ENCODE measurements around the gene MICAL3.

Gene MICAL3

DNA sequence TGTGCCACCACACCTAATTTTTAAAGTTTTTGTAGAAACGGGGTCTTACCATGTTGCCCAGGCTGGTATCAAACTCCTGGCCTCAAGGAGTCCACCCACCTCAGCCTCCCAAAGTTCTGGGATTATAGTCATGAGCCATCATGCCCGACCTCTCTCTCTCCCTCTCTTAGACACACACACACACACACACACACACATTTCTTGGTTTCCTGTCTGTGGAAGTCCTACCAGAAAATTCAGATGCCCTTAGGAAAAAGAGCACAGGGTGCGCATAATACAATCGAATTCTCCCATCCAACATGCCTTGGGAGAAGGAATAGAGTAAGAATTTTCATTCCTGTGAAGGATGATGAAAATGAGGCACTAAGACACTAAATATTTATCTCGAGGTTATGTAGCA lies 10.4 kb downstream of the MICAL3 start:
- no peaks in the 10 kb centered on the region for H3K9me3 ChIP-seq (replicated peaks; ENCODE audit: insufficient read depth, low read length)
- no peak overlapping the region for H3K4me2 ChIP-seq (ENCODE audit: low read depth, low read length)
- H3K79me2 ChIP-seq (ENCODE audit: low read length) = no peaks in the 10 kb centered on the region
- H3K9me2 ChIP-seq (replicated peaks; ENCODE audit: insufficient read depth, low read length) = no peaks in the 10 kb centered on the region
- no peak overlapping the region for H3K4me3 ChIP-seq (ENCODE audit: low read length)
- no peaks in the 10 kb centered on the region for H3K27me3 ChIP-seq (replicated peaks; ENCODE audit: insufficient read depth, low read length)
- no peaks in the 10 kb centered on the region for H3F3A ChIP-seq (ENCODE audit: insufficient read depth, low read length)
- H3K27ac ChIP-seq (ENCODE audit: low read length) = no peak overlapping the region
- no peaks in the 10 kb centered on the region for H3K36me3 ChIP-seq (replicated peaks; ENCODE audit: insufficient read depth, low read length)
- H4K20me1 ChIP-seq (ENCODE audit: insufficient read depth, low read length) = no peaks in the 10 kb centered on the region
- H2AFZ ChIP-seq (ENCODE audit: low read length) = no peak overlapping the region
- DNase-seq = no peak
- peaks cover 6% of the 10 kb centered on the region for H3K4me1 ChIP-seq (ENCODE audit: low read length)
- no peak overlapping the region for H3K9ac ChIP-seq (ENCODE audit: low read length)
- no peak for TF ChIP-seq EZH2 (optimal IDR thresholded peaks at IDR 0.05; ENCODE audit: low read depth, low read length)
- TF ChIP-seq EZH2phosphoT487 (IDR thresholded peaks at IDR 0.05; ENCODE audit: low read length) = no peak
- TF ChIP-seq, protein P1, sequence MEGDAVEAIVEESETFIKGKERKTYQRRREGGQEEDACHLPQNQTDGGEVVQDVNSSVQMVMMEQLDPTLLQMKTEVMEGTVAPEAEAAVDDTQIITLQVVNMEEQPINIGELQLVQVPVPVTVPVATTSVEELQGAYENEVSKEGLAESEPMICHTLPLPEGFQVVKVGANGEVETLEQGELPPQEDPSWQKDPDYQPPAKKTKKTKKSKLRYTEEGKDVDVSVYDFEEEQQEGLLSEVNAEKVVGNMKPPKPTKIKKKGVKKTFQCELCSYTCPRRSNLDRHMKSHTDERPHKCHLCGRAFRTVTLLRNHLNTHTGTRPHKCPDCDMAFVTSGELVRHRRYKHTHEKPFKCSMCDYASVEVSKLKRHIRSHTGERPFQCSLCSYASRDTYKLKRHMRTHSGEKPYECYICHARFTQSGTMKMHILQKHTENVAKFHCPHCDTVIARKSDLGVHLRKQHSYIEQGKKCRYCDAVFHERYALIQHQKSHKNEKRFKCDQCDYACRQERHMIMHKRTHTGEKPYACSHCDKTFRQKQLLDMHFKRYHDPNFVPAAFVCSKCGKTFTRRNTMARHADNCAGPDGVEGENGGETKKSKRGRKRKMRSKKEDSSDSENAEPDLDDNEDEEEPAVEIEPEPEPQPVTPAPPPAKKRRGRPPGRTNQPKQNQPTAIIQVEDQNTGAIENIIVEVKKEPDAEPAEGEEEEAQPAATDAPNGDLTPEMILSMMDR (IDR thresholded peaks at IDR 0.05; ENCODE audit: low read length) = no peak

- Histone ChIP-seq H4K20me1 (ENCODE audit: insufficient read depth, low read length) (no peaks in the 10 kb centered on the region), H3F3A (ENCODE audit: insufficient read depth, low read length) (no peaks in the 10 kb centered on the region), H3K4me1 (ENCODE audit: low read length) (peaks cover 6% of the 10 kb centered on the region), H3K9me2 (replicated peaks; ENCODE audit: insufficient read depth, low read length) (no peaks in the 10 kb centered on the region), H2AFZ (ENCODE audit: low read length) (no peak overlapping the region), H3K4me2 (ENCODE audit: low read depth, low read length) (no peak overlapping the region), H3K9me3 (replicated peaks; ENCODE audit: insufficient read depth, low read length) (no peaks in the 10 kb centered on the region), H3K36me3 (replicated peaks; ENCODE audit: insufficient read depth, low read length) (no peaks in the 10 kb centered on the region), H3K4me3 (ENCODE audit: low read length) (no peak overlapping the region), H3K27me3 (replicated peaks; ENCODE audit: insufficient read depth, low read length) (no peaks in the 10 kb centered on the region), H3K9ac (ENCODE audit: low read length) (no peak overlapping the region), H3K27ac (ENCODE audit: low read length) (no peak overlapping the region), H3K79me2 (ENCODE audit: low read length) (no peaks in the 10 kb centered on the region)
- no peak for TF ChIP-seq EZH2 (optimal IDR thresholded peaks at IDR 0.05; ENCODE audit: low read depth, low read length)
- no peak for TF ChIP-seq EZH2phosphoT487 (IDR thresholded peaks at IDR 0.05; ENCODE audit: low read length)
- TF ChIP-seq, protein P1 (IDR thresholded peaks at IDR 0.05; ENCODE audit: low read length) = no peak
- DNase-seq = no peak
These were observed 10.9 kb downstream of the MICAL3 start for GRCh38 chr22:18013436-18013835.

- Histone ChIP-seq H3K79me2 (ENCODE audit: low read length) (no peaks in the 10 kb centered on the region), H3K4me1 (ENCODE audit: low read length) (peaks cover 6% of the 10 kb centered on the region), H3F3A (ENCODE audit: insufficient read depth, low read length) (no peaks in the 10 kb centered on the region), H2AFZ (ENCODE audit: low read length) (no peak overlapping the region), H4K20me1 (ENCODE audit: insufficient read depth, low read length) (no peaks in the 10 kb centered on the region), H3K9ac (ENCODE audit: low read length) (no peak overlapping the region), H3K9me2 (replicated peaks; ENCODE audit: insufficient read depth, low read length) (no peaks in the 10 kb centered on the region), H3K27me3 (replicated peaks; ENCODE audit: insufficient read depth, low read length) (no peaks in the 10 kb centered on the region), H3K4me3 (ENCODE audit: low read length) (no peak overlapping the region), H3K27ac (ENCODE audit: low read length) (no peak overlapping the region), H3K4me2 (ENCODE audit: low read depth, low read length) (no peak overlapping the region), H3K36me3 (replicated peaks; ENCODE audit: insufficient read depth, low read length) (no peaks in the 10 kb centered on the region), H3K9me3 (replicated peaks; ENCODE audit: insufficient read depth, low read length) (no peaks in the 10 kb centered on the region)
- no peak for DNase-seq
- no peak for TF ChIP-seq EZH2phosphoT487 (IDR thresholded peaks at IDR 0.05; ENCODE audit: low read length)
- TF ChIP-seq, protein P1 (IDR thresholded peaks at IDR 0.05; ENCODE audit: low read length) = no peak
- TF ChIP-seq EZH2 (optimal IDR thresholded peaks at IDR 0.05; ENCODE audit: low read depth, low read length) = no peak
These were observed 11.8 kb downstream of the MICAL3 start for GRCh38 chr22:18012531-18012930.

Data from MM.1S (cell line).